ENCODE data around the gene OR6J1. TPM values are rescaled to one million over a fixed set of nuclear protein-coding genes. Genes with fewer than 3 reads are reported as not detected.
A peak's percentile ranks its signal among the peaks of the same experiment; 100 is the strongest.

OR6J1 gene
- polyA plus RNA-seq, 2 of the 4 experiments (the other 2 are of a cell fraction): not detected

DNA sequence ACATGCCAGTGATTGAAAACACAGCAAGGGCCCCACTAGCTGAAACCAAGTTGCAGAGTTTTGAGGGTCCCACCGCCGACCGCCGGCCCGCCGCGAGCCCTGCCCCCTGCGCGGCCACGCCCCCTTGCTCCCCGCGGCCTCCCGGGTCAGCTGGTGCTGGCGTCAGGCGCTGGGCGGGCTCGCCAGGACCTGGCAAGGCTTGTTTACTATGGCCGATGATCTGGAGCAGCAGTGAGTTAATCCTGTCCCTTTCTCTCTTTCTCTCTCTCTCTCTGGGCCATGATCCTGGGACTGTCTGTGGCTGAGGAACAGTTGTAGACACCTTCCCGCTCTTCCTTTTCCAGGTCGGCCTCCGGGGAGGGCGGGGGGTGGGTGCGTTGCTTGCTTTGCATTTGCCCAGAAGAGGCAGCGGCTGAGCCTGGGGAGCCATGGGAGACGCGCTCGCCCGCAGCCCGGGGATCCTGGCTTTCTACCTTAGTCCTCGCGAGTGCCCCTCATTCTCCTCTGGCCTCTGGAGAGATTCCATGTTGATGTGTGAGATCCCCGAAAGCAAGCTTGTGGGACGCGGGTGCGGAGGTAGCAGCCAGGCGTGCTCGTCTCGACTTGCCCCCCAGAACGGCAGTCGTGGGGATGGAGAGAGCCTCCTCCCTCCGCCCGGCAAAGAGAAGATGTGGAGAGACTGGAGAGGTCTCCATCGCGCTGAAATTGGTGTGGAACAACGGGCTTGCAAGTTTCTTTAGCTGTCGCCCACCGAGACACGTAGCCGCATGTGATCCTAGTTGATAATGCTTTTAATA is 45.9 kb downstream of the OR6J1 start, which contains the start of gene ABHD4:
ABHD4 (plus strand) TSS at position 202 of the 797 bp plus-strand sequence; CDS start at position 209, 7 bp downstream.
- CTCF ChIA-PET: interaction anchor here (0.6 to 8.8 kb wide), 23 partner anchors 9 to 441 kb away, joined by 3 to 85 read pairs (median 4); partner anchors contain the start of genes DAD1, OR6J1 and OXA1L
- 1% methylated on average over 38 of the region's 49 CpGs for WGBS (ENCODE audit: missing lambda C conversion rate)
- H3K27ac ChIP-seq: peak within 1 kb of the TSS; percentile 86 to 91
- ATAC-seq: peak; percentile 92
- peaks cover 48% of the 10 kb centered on the region for H3K4me1 ChIP-seq
- FAIRE-seq: no peak
- no peaks in the 10 kb centered on the region for H3K9me3 ChIP-seq
- peak within 1 kb of the TSS; percentile 95 for H3K4me2 ChIP-seq
- peak within 1 kb of the TSS; percentile 84 for H3K4me3 ChIP-seq
- POLR2A ChIA-PET: interaction anchor here (0.6 to 2.9 kb wide), 13 partner anchors 9 to 168 kb away, joined by 3 to 42 read pairs (median 6); partner anchors contain the start of genes DAD1 and OXA1L
- peak; percentile 65 to 78 for DNase-seq (ENCODE audit: low read depth in 1 of 2, low spot score in 1 of 2)
- TF ChIP-seq BHLHE40 (IDR thresholded peaks at IDR 0.05; ENCODE audit: low read depth, low read length): no peak
- TF ChIP-seq JUNB (IDR thresholded peaks at IDR 0.05): no peak
- 0 out of 2 replicates have a peak, but pooled peaks have one; percentile 1 for TF ChIP-seq GATA3 (IDR thresholded peaks at IDR 0.05; ENCODE audit: borderline replicate concordance)
- no peak for TF ChIP-seq RAD21 (conservative IDR thresholded peaks at IDR 0.05 in 1 of 2, IDR thresholded peaks at IDR 0.05 in 1 of 2)
- TF ChIP-seq PHF8 (IDR thresholded peaks at IDR 0.05; ENCODE audit: borderline replicate concordance, low read depth): peak; percentile 49
- TF ChIP-seq, protein P1, sequence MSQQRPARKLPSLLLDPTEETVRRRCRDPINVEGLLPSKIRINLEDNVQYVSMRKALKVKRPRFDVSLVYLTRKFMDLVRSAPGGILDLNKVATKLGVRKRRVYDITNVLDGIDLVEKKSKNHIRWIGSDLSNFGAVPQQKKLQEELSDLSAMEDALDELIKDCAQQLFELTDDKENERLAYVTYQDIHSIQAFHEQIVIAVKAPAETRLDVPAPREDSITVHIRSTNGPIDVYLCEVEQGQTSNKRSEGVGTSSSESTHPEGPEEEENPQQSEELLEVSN (IDR thresholded peaks at IDR 0.05; ENCODE audit: borderline replicate concordance, low read depth): no peak
- TF ChIP-seq NR3C1 (IDR thresholded peaks at IDR 0.05): no peak
- TF ChIP-seq EP300 (IDR thresholded peaks at IDR 0.05): no peak
- TF ChIP-seq, protein P2, sequence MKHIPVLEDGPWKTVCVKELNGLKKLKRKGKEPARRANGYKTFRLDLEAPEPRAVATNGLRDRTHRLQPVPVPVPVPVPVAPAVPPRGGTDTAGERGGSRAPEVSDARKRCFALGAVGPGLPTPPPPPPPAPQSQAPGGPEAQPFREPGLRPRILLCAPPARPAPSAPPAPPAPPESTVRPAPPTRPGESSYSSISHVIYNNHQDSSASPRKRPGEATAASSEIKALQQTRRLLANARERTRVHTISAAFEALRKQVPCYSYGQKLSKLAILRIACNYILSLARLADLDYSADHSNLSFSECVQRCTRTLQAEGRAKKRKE (CRISPR knock-in tag; IDR thresholded peaks at IDR 0.05; ENCODE audit: low read depth): no peak
- peak; percentile 22 to 60; a peak in 1 of 5 replicates for TF ChIP-seq JUN (IDR thresholded peaks at IDR 0.05)
- TF ChIP-seq MAZ (IDR thresholded peaks at IDR 0.05; ENCODE audit: borderline replicate concordance, low read depth, low read length): no peak
- TF ChIP-seq POLR2A (IDR thresholded peaks at IDR 0.05; ENCODE audit: low read length): peak; percentile 43
- TF ChIP-seq, protein P3, sequence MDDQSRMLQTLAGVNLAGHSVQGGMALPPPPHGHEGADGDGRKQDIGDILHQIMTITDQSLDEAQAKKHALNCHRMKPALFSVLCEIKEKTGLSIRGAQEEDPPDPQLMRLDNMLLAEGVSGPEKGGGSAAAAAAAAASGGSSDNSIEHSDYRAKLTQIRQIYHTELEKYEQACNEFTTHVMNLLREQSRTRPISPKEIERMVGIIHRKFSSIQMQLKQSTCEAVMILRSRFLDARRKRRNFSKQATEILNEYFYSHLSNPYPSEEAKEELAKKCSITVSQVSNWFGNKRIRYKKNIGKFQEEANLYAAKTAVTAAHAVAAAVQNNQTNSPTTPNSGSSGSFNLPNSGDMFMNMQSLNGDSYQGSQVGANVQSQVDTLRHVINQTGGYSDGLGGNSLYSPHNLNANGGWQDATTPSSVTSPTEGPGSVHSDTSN (IDR thresholded peaks at IDR 0.05): peak; percentile 57
- TF ChIP-seq MAFK (IDR thresholded peaks at IDR 0.05; ENCODE audit: partially characterized antibody): no peak
- no peak for TF ChIP-seq RARB (CRISPR knock-in tag; IDR thresholded peaks at IDR 0.05)
- TF ChIP-seq, protein P4, sequence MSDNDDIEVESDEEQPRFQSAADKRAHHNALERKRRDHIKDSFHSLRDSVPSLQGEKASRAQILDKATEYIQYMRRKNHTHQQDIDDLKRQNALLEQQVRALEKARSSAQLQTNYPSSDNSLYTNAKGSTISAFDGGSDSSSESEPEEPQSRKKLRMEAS (IDR thresholded peaks at IDR 0.05): peak; percentile 47; the same call in 1 of the 2 replicates
- TF ChIP-seq CBX2 (IDR thresholded peaks at IDR 0.05; ENCODE audit: borderline replicate concordance, low read depth): no peak
- TF ChIP-seq CBX8 (IDR thresholded peaks at IDR 0.05): no peak
- no peak for TF ChIP-seq CHD2 (IDR thresholded peaks at IDR 0.05; ENCODE audit: low read length, partially characterized antibody)
- TF ChIP-seq SREBF2 (IDR thresholded peaks at IDR 0.05): no peak
- no peak for TF ChIP-seq EHMT2 (IDR thresholded peaks at IDR 0.05; ENCODE audit: low read depth)
- TF ChIP-seq FOXS1 (CRISPR knock-in tag; IDR thresholded peaks at IDR 0.05): no peak
- TF ChIP-seq NFE2L2 (conservative IDR thresholded peaks at IDR 0.05; ENCODE audit: low read length): no peak
- TF ChIP-seq SMC3 (IDR thresholded peaks at IDR 0.05): no peak
- TF ChIP-seq ESRRA (IDR thresholded peaks at IDR 0.05; ENCODE audit: borderline replicate concordance, low read length): no peak
- no peak for TF ChIP-seq ZC3H11A (IDR thresholded peaks at IDR 0.05)
- TF ChIP-seq RNF2 (IDR thresholded peaks at IDR 0.05; ENCODE audit: borderline replicate concordance, low read depth): no peak
- no peak for TF ChIP-seq EHF (CRISPR knock-in tag; IDR thresholded peaks at IDR 0.05)
- TF ChIP-seq, protein P5, sequence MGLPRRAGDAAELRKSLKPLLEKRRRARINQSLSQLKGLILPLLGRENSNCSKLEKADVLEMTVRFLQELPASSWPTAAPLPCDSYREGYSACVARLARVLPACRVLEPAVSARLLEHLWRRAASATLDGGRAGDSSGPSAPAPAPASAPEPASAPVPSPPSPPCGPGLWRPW (IDR thresholded peaks at IDR 0.05): no peak
- no peak for TF ChIP-seq KDM1A (IDR thresholded peaks at IDR 0.05; ENCODE audit: low read depth)
- TF ChIP-seq FOSB (CRISPR knock-in tag; IDR thresholded peaks at IDR 0.05): no peak
- TF ChIP-seq RFX5 (IDR thresholded peaks at IDR 0.05): no peak
- TF ChIP-seq TFCP2L1 (CRISPR knock-in tag; IDR thresholded peaks at IDR 0.05): no peak
- TF ChIP-seq, protein P6, sequence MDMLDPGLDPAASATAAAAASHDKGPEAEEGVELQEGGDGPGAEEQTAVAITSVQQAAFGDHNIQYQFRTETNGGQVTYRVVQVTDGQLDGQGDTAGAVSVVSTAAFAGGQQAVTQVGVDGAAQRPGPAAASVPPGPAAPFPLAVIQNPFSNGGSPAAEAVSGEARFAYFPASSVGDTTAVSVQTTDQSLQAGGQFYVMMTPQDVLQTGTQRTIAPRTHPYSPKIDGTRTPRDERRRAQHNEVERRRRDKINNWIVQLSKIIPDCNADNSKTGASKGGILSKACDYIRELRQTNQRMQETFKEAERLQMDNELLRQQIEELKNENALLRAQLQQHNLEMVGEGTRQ (IDR thresholded peaks at IDR 0.05): no peak; the same call in 1 of the 2 replicates
- no peak for TF ChIP-seq CEBPB (IDR thresholded peaks at IDR 0.05)
- TF ChIP-seq HDAC2 (IDR thresholded peaks at IDR 0.05): no peak
- TF ChIP-seq, protein P7, sequence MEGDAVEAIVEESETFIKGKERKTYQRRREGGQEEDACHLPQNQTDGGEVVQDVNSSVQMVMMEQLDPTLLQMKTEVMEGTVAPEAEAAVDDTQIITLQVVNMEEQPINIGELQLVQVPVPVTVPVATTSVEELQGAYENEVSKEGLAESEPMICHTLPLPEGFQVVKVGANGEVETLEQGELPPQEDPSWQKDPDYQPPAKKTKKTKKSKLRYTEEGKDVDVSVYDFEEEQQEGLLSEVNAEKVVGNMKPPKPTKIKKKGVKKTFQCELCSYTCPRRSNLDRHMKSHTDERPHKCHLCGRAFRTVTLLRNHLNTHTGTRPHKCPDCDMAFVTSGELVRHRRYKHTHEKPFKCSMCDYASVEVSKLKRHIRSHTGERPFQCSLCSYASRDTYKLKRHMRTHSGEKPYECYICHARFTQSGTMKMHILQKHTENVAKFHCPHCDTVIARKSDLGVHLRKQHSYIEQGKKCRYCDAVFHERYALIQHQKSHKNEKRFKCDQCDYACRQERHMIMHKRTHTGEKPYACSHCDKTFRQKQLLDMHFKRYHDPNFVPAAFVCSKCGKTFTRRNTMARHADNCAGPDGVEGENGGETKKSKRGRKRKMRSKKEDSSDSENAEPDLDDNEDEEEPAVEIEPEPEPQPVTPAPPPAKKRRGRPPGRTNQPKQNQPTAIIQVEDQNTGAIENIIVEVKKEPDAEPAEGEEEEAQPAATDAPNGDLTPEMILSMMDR (IDR thresholded peaks at IDR 0.05): no peak
- no peak for TF ChIP-seq FOSL2 (IDR thresholded peaks at IDR 0.05)
- TF ChIP-seq FOSL2 (CRISPR knock-in tag; IDR thresholded peaks at IDR 0.05): no peak
